ENCODE measurements around the gene YES1.

GRCh38 chr18:814300-815084, 2.5 kb upstream of the YES1 start:
- TF ChIP-seq CTCF (IDR thresholded peaks at IDR 0.05) = no peak
- TF ChIP-seq POLR2A (IDR thresholded peaks at IDR 0.05) = no peak

All from prostate gland (tissue), 2 donors.